Keratinocyte (primary cell): ENCODE measurements around the gene DLL4. TPM values are rescaled to one million over a fixed set of nuclear protein-coding genes. Genes with fewer than 3 reads are reported as not detected.
A peak's percentile ranks its signal among the peaks of the same experiment; 100 is the strongest.

Experiments used
- DNase-seq: peaks from one replicate; pipeline ENCODE4 v3.0.0-alpha.2; 2011; ENCODE audit warnings: low read depth, missing footprints, low spot score
- FAIRE-seq: peaks from 2 replicates; lab custom pipeline; 2011; peaks lifted over from hg19 to GRCh38; lab: Jason Lieb, UNC
- H2AFZ ChIP-seq: 2 replicates; pipeline ENCODE4 v1.6.0; 2012; ENCODE audit warnings: low read length, control low read depth, inconsistent platforms; ENCODE audit not compliant: control insufficient read depth
- H3K27ac ChIP-seq: 2 replicates; pipeline ENCODE4 v1.5.1; 2011; ENCODE audit warnings: low read length; ENCODE audit not compliant: control insufficient read depth, insufficient read depth
- H3K27me3 ChIP-seq: 3 replicates; pipeline ENCODE4 v1.6.0; 2011; ENCODE audit warnings: low read length; ENCODE audit not compliant: control insufficient read depth, insufficient read depth; ENCODE audit errors: extremely low read depth
- H3K36me3 ChIP-seq, 2 experiments: 2 replicates in 1 of 2; 3 replicates in 1 of 2; pipeline ENCODE4 v1.5.1; 2011; ENCODE audit warnings: low read length in 2 of 2, mild to moderate bottlenecking in 1 of 2; ENCODE audit not compliant: control insufficient read depth in 2 of 2, insufficient read depth in 2 of 2; ENCODE audit errors: extremely low read depth in 1 of 2
- H3K4me1 ChIP-seq: 3 replicates; pipeline ENCODE4 v1.5.1; 2011; ENCODE audit warnings: low read length; ENCODE audit not compliant: control insufficient read depth, insufficient read depth; ENCODE audit errors: extremely low read depth
- H3K4me2 ChIP-seq: 3 replicates; pipeline ENCODE4 v1.6.0; 2011; ENCODE audit warnings: low read depth, low read length; ENCODE audit not compliant: control insufficient read depth, insufficient read depth; ENCODE audit errors: extremely low read depth
- H3K4me3 ChIP-seq, 3 experiments: fragments of 200-600 bp in 1 of 3; sonication (generic) in 1 of 3; 2 replicates in 2 of 3; 3 replicates in 1 of 3; pipeline ENCODE4 v1.5.1; 2011 to 2016; ENCODE audit warnings: low read length in 3 of 3, mild to moderate bottlenecking in 3 of 3, control low read depth in 2 of 3, inconsistent platforms in 1 of 3, low read depth in 1 of 3, mixed read lengths in 1 of 3, mixed run types in 1 of 3, moderate library complexity in 1 of 3; ENCODE audit not compliant: control insufficient read depth in 2 of 3, insufficient read depth in 2 of 3; ENCODE audit errors: extremely low read depth in 1 of 3
- H3K79me2 ChIP-seq: 2 replicates; pipeline ENCODE4 v1.6.0; 2012; ENCODE audit warnings: low read length; ENCODE audit not compliant: control insufficient read depth, insufficient read depth
- H3K9ac ChIP-seq: 3 replicates; pipeline ENCODE4 v1.6.0; 2011; ENCODE audit warnings: low read length; ENCODE audit not compliant: control insufficient read depth, insufficient read depth; ENCODE audit errors: extremely low read depth
- H3K9me1 ChIP-seq: 3 replicates; pipeline ENCODE4 v1.6.0; 2011; ENCODE audit warnings: low read length; ENCODE audit not compliant: control insufficient read depth, insufficient read depth; ENCODE audit errors: extremely low read depth
- H3K9me3 ChIP-seq: 2 replicates; pipeline ENCODE4 v1.5.1; 2012; ENCODE audit warnings: low read depth, low read length; ENCODE audit not compliant: control insufficient read depth
- H4K20me1 ChIP-seq: 3 replicates; pipeline ENCODE4 v1.6.0; 2011; ENCODE audit warnings: low read length; ENCODE audit not compliant: control insufficient read depth, insufficient read depth; ENCODE audit errors: extremely low read depth
- EZH2 ChIP-seq: IDR thresholded peaks from one replicate; pipeline ENCODE4 v1.6.1; 2012; ENCODE audit warnings: inconsistent platforms, mild to moderate bottlenecking, low read length, moderate library complexity
- dilution Hi-C: fragments of 300-500 bp; cut with MboI; formaldehyde crosslinking; loops from one replicate; pipeline ENCODE4 v1.7.0; 2020; ENCODE audit warnings: low sequenced_read_pairs; ENCODE audit not compliant: extremely low pct_ligation_motif_present
- polyA plus RNA-seq, 5 experiments: library from polyadenylated mRNA; depleted of rRNA in 3 of 5; stranded (reverse) in 3 of 5; stranded (forward) in 1 of 5; unstranded in 1 of 5; fragments of >200 nt; gene quantifications; 1 replicate in 1 of 5; 2 replicates in 3 of 5; 3 replicates in 1 of 5; pipeline versions ENCODE4 v1.2.1 to v1.2.3, GENCODE V29; 2011 to 2012; ENCODE audit warnings: missing spikeins in 2 of 5, low read depth in 1 of 5, low replicate concordance in 1 of 5
- TF ChIP-seq, protein P1 (sequence below), 3 experiments: IDR thresholded peaks in 1 of 3; conservative IDR thresholded peaks in 1 of 3; optimal IDR thresholded peaks in 1 of 3; 2 replicates in 2 of 3; 3 replicates in 1 of 3; pipeline versions ENCODE3 to v1.5.1; 2011; ENCODE audit warnings: low read length in 3 of 3, mild to moderate bottlenecking in 3 of 3, moderate library complexity in 2 of 3, control low read depth in 1 of 3, inconsistent platforms in 1 of 3; ENCODE audit not compliant: insufficient read depth in 2 of 3; ENCODE audit errors: extremely low read depth in 1 of 3

Gene DLL4
- polyA plus RNA-seq, 1 donor (not counting 4 experiments of a cell fraction or from before 2014, with no cell fraction given): not detected

DNA sequence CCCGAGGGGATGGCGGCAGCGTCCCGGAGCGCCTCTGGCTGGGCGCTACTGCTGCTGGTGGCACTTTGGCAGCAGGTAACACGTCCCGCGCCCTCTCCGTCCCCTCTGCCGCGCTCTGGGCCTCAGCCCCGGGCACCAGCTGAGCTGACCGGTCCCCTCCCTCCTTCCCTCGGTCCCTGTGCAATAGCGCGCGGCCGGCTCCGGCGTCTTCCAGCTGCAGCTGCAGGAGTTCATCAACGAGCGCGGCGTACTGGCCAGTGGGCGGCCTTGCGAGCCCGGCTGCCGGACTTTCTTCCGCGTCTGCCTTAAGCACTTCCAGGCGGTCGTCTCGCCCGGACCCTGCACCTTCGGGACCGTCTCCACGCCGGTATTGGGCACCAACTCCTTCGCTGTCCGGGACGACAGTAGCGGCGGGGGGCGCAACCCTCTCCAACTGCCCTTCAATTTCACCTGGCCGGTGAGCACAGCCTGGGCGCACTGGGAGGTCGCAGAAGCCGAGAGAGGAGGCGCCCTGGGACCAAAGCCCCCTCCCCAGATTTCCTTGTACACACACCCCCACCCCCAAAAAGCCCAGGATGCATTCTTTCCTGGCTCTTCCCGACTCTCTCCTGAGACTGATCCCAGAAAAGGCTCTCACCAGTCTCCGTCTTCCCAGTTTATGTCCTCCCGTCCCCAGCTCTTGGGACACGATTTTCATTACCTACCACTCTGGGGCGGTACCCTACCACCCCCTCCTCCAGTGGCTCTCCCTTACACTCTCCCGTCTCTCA, 705 bp downstream of the DLL4 start:
- peak overlapping the region; percentile 70 for H3K4me2 ChIP-seq
- H3K9me1 ChIP-seq: no peaks in the 10 kb centered on the region
- no peaks in the 10 kb centered on the region for H3K36me3 ChIP-seq
- peak overlapping the region; percentile 20 to 60 (median 51) for H3K4me3 ChIP-seq
- peaks cover 2% of the 10 kb centered on the region for H4K20me1 ChIP-seq
- TF ChIP-seq, protein P1, sequence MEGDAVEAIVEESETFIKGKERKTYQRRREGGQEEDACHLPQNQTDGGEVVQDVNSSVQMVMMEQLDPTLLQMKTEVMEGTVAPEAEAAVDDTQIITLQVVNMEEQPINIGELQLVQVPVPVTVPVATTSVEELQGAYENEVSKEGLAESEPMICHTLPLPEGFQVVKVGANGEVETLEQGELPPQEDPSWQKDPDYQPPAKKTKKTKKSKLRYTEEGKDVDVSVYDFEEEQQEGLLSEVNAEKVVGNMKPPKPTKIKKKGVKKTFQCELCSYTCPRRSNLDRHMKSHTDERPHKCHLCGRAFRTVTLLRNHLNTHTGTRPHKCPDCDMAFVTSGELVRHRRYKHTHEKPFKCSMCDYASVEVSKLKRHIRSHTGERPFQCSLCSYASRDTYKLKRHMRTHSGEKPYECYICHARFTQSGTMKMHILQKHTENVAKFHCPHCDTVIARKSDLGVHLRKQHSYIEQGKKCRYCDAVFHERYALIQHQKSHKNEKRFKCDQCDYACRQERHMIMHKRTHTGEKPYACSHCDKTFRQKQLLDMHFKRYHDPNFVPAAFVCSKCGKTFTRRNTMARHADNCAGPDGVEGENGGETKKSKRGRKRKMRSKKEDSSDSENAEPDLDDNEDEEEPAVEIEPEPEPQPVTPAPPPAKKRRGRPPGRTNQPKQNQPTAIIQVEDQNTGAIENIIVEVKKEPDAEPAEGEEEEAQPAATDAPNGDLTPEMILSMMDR (optimal IDR thresholded peaks at IDR 0.05 in 1 of 3, IDR thresholded peaks at IDR 0.05 in 1 of 3, conservative IDR thresholded peaks at IDR 0.05 in 1 of 3; ENCODE audit: extremely low read depth in 1 of 3, insufficient read depth in 2 of 3, low read length in 3 of 3): no peak
- peak; percentile 87 for TF ChIP-seq EZH2
- H3K4me1 ChIP-seq: peaks cover 19% of the 10 kb centered on the region
- no peak overlapping the region for H2AFZ ChIP-seq
- dilution Hi-C loops: no loop called here
- peaks cover 88% of the 10 kb centered on the region for H3K27me3 ChIP-seq
- DNase-seq: no peak
- no peaks in the 10 kb centered on the region for H3K9me3 ChIP-seq
- H3K27ac ChIP-seq: no peak overlapping the region
- no peak for FAIRE-seq
- no peaks in the 10 kb centered on the region for H3K79me2 ChIP-seq
- no peak overlapping the region for H3K9ac ChIP-seq

DNA sequence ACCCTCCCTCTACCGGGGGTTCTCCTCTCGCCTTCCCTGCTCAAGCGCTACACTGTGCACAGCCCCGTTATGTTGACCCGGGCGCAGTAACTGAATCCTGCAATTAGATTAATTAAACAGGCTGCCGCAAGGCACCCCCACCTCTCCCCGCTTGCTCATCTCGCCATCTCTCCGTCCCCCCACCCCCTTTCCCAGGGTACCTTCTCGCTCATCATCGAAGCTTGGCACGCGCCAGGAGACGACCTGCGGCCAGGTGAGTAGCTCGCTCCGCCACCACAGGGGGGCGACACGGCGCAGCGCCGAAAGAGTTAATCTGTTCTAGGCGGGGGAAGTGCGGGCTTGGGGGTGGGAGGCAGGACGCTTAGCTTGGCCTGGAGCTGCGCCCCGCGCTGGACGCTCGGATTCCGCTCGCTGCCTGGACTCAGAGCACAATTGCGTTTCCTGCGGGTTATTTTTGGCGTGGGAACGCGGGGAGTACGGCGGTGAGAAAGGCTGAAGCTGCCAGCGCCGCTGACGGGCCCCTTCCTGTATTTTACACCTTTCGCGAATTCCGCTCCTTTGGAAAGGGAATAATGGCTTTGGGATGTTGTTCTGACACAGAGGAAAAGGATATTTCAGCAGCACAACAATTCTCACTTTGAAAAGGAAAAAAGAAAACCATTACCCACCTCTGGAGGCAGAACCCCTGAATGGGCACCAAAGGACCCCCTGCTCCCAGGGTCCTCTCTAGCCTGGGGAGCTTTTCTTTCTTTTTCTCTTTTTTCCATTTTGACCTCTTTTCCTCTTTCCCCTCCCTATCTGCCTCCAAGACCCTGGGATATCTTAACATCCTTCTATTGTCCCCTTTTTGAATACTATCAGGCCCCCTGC, 1.5 kb downstream of the DLL4 start:
- H3K27me3 ChIP-seq: peaks cover 79% of the 10 kb centered on the region
- no peak overlapping the region for H3K27ac ChIP-seq
- DNase-seq: no peak
- TF ChIP-seq, protein P1 (optimal IDR thresholded peaks at IDR 0.05 in 1 of 3, IDR thresholded peaks at IDR 0.05 in 1 of 3, conservative IDR thresholded peaks at IDR 0.05 in 1 of 3; ENCODE audit: extremely low read depth in 1 of 3, insufficient read depth in 2 of 3, low read length in 3 of 3): peak; percentile 58 to 93 (median 77)
- no peak for TF ChIP-seq EZH2
- peaks cover 2% of the 10 kb centered on the region for H4K20me1 ChIP-seq
- dilution Hi-C loops: no loop called here
- H3K9ac ChIP-seq: no peak overlapping the region
- no peaks in the 10 kb centered on the region for H3K9me1 ChIP-seq
- no peak for FAIRE-seq
- peak overlapping the region in 2 of 3 experiments; percentile 43 to 51 for H3K4me3 ChIP-seq
- H3K79me2 ChIP-seq: no peaks in the 10 kb centered on the region
- H3K36me3 ChIP-seq: no peaks in the 10 kb centered on the region
- H3K9me3 ChIP-seq: no peaks in the 10 kb centered on the region
- peak overlapping the region; percentile 70 for H3K4me2 ChIP-seq
- H3K4me1 ChIP-seq: peaks cover 19% of the 10 kb centered on the region
- no peak overlapping the region for H2AFZ ChIP-seq
